Endothelial cell (in vitro differentiated cells): ENCODE results near the gene GDF7. TPM values are rescaled to one million over a fixed set of nuclear protein-coding genes. Genes with fewer than 3 reads are reported as not detected.

ENCODE experiments used
- DNase-seq: peaks from one replicate; pipeline ENCODE4 v3.0.0; 2021; ENCODE audit warnings: low spot score
- H3K27ac Mint-ChIP-seq: one replicate; pipeline ENCODE4 v1.8.0; 2021; ENCODE audit warnings: mixed read lengths, inconsistent platforms; ENCODE audit not compliant: unreplicated experiment
- H3K27me3 Mint-ChIP-seq: one replicate; pipeline ENCODE4 v1.8.0; 2021; ENCODE audit warnings: mild to moderate bottlenecking, moderate library complexity, mixed read lengths, inconsistent platforms; ENCODE audit not compliant: unreplicated experiment
- H3K36me3 Mint-ChIP-seq: one replicate; pipeline ENCODE4 v1.8.0; 2021; ENCODE audit warnings: mild to moderate bottlenecking, low read depth, mixed read lengths, inconsistent platforms; ENCODE audit not compliant: unreplicated experiment
- H3K4me1 Mint-ChIP-seq: one replicate; pipeline ENCODE4 v1.8.0; 2021; ENCODE audit warnings: mild to moderate bottlenecking, mixed read lengths, inconsistent platforms; ENCODE audit not compliant: unreplicated experiment
- H3K4me3 Mint-ChIP-seq: one replicate; pipeline ENCODE4 v1.8.0; 2021; ENCODE audit warnings: mild to moderate bottlenecking, mixed read lengths, inconsistent platforms; ENCODE audit not compliant: unreplicated experiment
- H3K9me3 Mint-ChIP-seq: one replicate; pipeline ENCODE4 v1.8.0; 2021; ENCODE audit warnings: mixed read lengths, inconsistent platforms; ENCODE audit not compliant: unreplicated experiment
- total RNA-seq: library from RNA; stranded (reverse); fragmentation: NEBNext Ultra II Directional; extraction: Animal tissue kit (Norgen Biotek cat#: 25700); gene quantifications from one replicate; pipeline ENCODE4 v1.2.1, GENCODE V29; 2021; ENCODE audit not compliant: unreplicated experiment
- TF ChIP-seq, protein P1 (sequence below): fragments of 200-600 bp; sonication (generic); IDR thresholded peaks from one replicate; pipeline ENCODE4 v1.5.0; 2021; ENCODE audit warnings: antibody characterized with exemption; ENCODE audit not compliant: unreplicated experiment

The GDF7 gene
- total RNA-seq, 1 donor from 2014 or later: 11.2 TPM

DNA sequence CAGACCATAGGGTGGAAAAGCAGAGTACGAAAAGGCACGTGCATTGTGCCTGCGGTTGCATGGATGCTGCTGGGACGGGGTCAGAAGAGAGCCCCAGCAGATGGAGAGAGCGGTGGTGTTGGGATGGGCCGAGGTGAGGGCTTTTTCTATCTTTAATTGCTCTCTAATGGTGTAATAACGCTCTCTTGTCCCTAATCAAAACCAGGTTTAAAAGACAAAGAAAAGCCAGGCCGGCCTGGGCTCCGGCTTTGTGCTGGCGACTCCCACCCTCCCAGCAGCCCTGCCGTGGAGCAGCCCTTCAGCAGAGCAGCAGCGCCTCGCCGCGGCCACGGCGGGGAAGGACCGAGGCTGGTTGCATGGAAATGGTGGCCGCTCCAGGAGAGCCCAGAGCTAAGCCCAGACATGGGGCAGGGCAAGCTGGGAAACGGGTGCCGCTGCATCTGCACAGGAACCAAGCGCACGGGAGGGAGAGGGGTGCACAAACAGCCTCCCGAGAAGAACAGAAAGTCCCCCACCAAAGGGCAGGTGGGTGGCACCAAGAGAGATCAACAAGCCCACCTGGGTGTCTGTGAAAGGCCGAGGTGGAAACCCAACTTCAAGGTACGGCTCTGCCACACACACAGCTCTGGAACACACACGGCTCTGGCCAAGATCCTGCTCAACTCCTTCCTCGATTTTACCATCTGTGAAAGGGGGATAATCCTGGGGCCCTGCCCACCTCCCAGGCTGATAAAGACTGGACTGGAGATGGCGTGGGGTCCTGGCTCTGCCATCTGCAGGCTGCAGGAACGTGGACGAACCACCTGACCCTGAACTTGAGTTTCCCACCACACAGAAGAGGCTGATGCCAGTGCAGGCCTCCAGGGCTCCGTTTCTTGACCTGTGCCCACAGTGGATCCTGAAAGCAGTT is 31.0 kb upstream of the GDF7 start:
- peaks cover 6% of the 10 kb centered on the region for H3K4me1 Mint-ChIP-seq
- TF ChIP-seq, protein P1, sequence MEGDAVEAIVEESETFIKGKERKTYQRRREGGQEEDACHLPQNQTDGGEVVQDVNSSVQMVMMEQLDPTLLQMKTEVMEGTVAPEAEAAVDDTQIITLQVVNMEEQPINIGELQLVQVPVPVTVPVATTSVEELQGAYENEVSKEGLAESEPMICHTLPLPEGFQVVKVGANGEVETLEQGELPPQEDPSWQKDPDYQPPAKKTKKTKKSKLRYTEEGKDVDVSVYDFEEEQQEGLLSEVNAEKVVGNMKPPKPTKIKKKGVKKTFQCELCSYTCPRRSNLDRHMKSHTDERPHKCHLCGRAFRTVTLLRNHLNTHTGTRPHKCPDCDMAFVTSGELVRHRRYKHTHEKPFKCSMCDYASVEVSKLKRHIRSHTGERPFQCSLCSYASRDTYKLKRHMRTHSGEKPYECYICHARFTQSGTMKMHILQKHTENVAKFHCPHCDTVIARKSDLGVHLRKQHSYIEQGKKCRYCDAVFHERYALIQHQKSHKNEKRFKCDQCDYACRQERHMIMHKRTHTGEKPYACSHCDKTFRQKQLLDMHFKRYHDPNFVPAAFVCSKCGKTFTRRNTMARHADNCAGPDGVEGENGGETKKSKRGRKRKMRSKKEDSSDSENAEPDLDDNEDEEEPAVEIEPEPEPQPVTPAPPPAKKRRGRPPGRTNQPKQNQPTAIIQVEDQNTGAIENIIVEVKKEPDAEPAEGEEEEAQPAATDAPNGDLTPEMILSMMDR: peak; percentile 85
- peaks cover 11% of the 10 kb centered on the region for H3K36me3 Mint-ChIP-seq
- peak; percentile 97 for DNase-seq
- H3K27me3 Mint-ChIP-seq: peaks cover 7% of the 10 kb centered on the region
- H3K27ac Mint-ChIP-seq: no peak overlapping the region
- no peaks in the 10 kb centered on the region for H3K9me3 Mint-ChIP-seq
- H3K4me3 Mint-ChIP-seq: no peak overlapping the region

DNA sequence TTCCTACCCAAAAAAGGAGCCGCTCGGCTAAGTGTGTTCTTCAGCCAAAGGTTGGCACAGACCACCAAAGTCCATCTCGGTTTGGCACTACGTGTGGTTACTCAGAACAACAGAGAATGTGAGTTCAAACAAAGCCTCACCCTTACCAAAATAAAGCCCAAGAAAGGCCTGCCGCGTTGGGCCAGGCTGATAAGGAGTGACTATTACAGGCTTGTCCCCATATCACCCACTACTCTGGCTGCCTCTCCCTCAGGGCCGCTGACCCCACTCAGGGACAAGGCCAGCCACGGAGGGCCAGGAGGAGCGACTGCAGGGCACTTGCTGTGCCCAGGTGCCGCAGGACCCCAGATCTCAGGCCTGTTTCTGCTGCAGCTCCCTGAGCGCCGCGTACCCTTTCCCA is 29.8 kb upstream of the GDF7 start:
- Mint-ChIP-seq H3K36me3 (peaks cover 21% of the 10 kb centered on the region), H3K4me1 (peaks cover 6% of the 10 kb centered on the region), H3K9me3 (no peaks in the 10 kb centered on the region), H3K27ac (no peak overlapping the region), H3K4me3 (no peak overlapping the region), H3K27me3 (peaks cover 7% of the 10 kb centered on the region)
- no peak for DNase-seq
- TF ChIP-seq, protein P1: no peak

DNA sequence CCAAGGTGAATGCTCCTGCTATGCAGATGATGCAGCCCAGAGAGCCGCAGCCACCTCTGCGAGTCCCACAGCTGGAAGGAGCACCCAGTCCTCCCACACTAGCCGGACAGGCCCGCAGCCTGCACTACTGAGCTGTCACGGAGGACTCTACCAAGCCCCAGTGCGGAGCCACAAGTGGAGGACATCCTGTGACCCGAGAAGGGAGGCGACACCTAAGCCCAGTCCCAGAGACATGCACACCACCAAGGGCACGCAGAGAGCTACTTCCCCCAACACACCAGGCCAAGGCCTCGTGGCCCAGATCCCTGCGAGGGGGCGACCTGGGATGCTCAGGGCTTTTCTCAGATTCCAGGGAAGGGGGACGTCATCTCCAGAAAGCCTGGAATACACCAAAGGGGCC is 28.9 kb upstream of the GDF7 start:
- H3K36me3 Mint-ChIP-seq: peaks cover 22% of the 10 kb centered on the region
- H3K9me3 Mint-ChIP-seq: no peaks in the 10 kb centered on the region
- H3K4me1 Mint-ChIP-seq: peaks cover 6% of the 10 kb centered on the region
- no peak overlapping the region for H3K27ac Mint-ChIP-seq
- no peak for DNase-seq
- H3K27me3 Mint-ChIP-seq: peaks cover 7% of the 10 kb centered on the region
- TF ChIP-seq, protein P1: no peak
- H3K4me3 Mint-ChIP-seq: no peak overlapping the region

- no peak overlapping the region for H3K27ac Mint-ChIP-seq
- H3K4me1 Mint-ChIP-seq: peaks cover 6% of the 10 kb centered on the region
- no peaks in the 10 kb centered on the region for H3K9me3 Mint-ChIP-seq
- TF ChIP-seq, protein P1: no peak
- peaks cover 28% of the 10 kb centered on the region for H3K36me3 Mint-ChIP-seq
- no peak overlapping the region for H3K4me3 Mint-ChIP-seq
- H3K27me3 Mint-ChIP-seq: peaks cover 6% of the 10 kb centered on the region
- no peak for DNase-seq
Observed at GRCh38 chr2:20638646-20639430, 28.1 kb upstream of the GDF7 start.
